Brain pericyte (primary cell): ENCODE data around the gene KIF26A.

Experiments
- DNase-seq: peaks from one replicate; pipeline ENCODE4 v3.0.0-alpha.2; 2012; ENCODE audit warnings: low read depth, low spot score

The KIF26A gene

DNA sequence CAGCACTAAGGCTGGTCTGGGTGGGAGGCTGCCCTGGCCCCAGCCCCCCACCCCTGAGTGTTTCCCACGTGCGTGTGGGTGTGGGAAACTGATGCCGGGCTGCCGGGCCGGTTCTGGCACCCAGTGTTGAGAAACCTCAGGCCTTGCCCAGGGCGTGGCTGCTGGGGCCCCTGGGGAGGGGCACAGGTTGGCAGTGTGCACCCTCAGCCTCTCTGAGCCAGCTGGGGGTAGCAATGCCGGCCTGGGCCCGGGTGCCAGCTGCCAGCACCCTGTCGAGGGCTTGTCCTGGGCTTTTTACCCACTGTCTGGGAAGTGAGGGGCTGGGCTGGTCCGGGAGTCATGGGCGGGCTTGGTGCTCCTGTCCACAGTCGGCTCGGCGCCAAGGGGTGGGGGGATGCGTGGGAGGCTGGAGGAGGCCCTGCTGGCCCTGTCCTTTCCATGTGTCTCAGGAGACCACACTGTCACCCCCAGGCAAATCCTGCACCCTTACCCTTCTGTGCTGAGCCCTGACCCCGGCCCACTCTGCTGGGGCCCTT lies 37.2 kb upstream of the KIF26A start:
- no peak for DNase-seq

DNA sequence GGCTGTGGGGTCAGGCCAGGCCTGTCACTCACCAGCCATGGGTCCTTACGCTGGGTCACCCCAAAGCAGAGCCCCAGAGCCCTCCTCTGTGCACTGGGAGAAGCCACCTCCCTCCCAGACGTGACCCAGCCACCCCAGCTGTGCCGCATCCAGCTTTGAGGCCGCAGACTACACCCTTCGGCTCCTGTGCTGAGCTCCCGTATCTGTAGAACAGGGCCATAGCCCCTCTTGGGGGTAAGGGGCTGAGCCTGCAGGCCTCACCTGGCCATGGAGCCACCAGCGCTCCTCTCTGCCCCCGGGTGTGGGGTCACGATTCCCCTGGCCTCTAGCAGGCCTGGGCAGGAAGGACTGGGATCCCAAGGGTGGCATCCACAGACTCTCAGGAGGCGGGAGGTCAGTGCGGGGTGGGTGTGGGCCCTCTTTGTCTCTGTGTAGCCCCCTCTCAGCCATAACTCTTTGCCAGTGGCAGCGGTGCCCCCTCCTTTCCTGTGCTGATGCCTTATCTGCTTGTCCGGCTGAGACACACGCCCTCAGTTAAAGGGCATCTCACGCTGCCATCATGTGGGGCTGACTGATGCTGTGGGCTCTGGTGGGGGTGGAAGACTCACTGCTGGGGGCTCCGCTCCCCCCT lies 36.6 kb upstream of the KIF26A start:
- DNase-seq: no peak

DNA sequence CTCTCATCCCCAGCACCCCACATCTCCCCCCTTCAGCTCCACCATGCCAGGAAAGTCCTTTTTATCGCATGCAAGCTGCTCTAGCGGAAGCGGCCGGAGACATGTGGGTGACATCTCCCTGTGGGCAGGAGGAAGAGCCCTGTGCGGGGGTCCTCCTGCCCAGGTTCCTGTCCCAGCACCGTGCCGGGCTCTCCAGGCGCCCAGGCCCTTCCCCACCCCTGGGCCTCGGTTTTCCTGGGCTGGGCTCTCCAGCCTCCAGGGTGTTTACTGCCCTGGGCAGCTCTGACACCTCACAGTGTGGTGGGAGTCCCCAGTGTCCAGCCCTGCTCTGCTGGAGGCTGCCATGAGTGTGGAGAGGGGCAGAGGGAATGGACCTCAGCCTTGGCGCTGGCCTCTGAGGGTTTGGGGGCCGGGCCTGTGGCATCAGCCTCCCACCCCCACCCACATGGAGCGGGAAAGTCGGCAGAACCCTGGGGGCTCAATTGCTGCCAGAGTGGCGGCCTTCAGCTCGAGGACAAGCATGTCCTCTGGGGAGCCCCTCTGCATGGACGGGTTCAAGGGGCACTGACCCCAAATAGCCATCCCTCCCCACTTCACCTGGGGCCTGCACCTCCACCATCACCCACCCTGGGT lies 36.0 kb upstream of the KIF26A start:
- DNase-seq: no peak

DNA sequence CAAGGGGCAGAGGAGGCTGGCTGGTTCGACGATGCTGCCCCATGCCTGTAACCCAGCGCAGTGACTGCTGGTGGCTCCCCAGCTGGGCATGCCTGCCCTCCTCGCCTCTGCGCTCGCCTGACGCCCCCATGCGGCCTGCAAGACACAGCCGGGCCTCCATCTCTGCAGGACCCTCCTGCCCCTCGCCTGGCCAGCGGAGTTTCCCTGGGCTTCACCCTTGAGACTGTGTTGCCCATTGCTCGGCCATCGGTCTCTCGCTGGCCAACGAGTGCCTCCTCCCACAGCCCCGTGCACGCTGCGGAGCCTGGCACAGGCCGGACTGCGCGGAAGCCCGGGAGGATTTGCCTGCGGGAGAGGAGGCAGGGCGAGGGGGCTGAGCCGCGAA lies 35.3 kb upstream of the KIF26A start:
- no peak for DNase-seq

DNA sequence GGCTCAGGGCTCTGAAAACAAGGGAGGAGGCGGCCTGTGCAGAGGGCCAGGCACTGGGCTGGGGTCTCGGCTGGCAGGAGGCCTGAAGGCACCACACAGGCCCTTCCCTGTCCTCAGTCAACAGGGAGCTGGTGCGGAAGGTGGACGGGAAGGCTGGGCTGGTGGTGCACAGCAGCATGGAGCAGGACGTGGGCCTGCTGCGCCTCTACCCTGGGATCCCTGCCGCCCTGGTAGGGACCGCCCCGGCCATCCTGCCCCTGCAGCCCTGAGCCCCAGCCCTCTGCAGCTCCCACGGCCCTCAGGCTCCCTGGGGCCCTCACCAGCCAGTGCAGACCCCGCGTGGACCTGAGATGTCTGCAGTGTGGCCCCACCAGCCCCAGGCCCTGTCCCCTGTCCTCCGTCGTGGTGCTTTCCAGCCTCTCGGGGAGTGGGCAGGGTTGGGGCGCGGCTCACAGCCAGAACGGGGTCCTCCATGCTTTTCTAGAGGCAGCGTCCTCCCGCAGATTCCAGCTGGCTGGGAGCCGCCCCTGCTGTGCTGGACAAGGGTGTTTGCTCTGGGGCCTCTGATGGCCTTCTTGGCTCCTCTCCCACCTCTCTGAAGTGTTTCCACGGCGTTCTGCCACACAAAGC lies 34.8 kb upstream of the KIF26A start:
- DNase-seq: no peak

DNA sequence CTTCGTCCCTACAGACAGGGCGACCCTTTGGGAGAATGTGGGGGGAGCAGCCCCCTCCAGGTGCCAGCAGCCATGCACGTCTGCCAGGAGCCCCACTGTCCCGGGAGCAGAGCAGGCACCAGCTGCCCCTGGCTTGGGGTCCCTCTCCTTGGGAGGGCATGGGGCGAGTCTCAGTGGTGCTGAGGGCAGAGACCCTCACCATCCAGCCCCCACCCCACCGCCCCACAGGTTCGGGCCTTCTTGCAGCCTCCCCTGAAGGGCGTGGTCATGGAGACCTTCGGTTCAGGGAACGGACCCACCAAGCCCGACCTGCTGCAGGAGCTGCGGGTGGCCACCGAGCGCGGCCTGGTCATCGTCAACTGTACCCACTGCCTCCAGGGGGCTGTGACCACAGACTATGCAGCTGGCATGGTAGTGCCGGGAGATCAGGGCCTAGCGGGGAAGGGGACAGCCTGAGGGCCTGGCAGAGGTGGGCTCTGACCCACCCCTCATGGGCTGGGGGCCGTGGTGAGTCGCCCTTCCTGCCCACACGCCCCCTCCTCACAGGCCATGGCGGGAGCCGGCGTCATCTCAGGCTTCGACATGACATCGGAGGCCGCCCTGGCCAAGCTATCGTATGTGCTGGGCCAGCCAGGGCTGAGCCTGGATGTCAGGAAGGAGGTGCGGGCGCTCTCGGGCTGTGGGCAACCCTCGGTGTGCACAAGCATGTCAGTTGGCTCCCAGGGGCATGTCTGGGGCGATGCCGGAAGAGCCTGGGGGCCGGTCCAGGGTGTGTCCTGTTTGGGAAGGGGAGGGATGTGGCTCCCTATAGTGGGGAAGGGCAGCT lies 34.1 kb upstream of the KIF26A start:
- DNase-seq: no peak

DNA sequence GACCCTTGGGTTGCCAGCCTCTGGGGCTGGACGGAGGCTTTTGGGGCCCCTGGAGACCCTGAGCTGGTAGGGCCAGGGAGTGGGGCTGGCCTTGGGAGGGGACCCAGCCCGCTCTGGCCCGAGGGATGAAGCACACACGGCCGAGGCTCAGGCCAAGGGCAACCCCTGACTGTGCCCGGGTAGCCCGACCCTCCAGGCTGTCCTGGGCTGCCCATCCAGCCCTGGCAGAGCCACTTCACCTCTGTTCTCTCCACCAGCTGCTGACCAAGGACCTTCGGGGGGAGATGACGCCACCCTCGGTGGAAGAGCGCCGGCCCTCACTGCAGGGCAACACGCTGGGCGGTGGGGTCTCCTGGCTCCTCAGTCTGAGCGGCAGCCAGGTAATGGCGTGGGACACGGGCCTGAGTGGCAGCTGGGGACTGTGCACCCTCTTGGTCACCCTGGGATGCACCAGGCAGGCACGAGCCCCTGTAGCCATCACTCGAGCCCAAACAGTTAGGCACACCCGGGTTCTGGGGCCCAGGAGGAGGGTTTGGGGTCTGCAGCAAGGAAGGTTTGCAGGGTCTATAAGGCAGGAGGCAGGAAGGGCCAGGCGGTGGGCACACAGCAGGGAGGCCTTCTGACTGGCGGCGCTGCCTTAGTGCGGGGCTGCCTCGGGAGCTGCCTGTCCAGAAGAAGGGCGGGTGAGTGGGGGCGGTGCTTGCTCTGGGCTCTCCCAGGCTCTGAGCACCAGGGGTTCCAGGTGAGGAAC lies 33.1 kb upstream of the KIF26A start:
- no peak for DNase-seq

DNA sequence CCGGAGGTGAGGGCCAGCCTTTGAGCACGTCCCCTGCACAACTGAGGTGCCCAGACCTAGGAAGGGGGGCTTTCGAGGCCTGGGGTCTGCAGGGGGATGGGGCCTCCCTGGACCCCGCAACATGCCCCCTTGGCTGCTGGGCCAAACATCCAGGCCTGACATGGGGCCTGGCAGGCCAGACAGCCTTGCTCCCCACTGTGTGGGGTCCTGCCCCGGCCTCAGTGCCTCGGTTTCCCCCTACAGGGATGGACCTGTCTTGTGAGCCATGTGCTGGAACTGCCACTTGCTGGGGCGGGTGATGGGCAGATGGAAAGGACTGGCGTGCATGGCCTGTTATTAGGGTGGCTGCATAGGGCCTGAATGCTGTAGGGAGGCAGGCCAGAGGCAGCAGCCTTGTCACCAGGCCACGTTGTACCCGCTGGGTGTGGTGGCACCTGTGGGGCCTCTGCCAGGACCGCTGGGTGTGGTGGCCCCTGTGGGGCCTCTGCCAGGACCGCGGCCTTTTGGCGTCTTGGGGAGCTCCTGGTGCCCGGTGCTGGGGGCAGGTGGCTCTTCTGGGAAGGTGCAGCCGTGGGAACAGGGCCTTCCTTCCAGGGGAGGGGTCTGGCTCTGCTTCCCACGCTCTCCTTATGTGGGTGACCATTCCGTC lies 32.4 kb upstream of the KIF26A start:
- DNase-seq: no peak

DNA sequence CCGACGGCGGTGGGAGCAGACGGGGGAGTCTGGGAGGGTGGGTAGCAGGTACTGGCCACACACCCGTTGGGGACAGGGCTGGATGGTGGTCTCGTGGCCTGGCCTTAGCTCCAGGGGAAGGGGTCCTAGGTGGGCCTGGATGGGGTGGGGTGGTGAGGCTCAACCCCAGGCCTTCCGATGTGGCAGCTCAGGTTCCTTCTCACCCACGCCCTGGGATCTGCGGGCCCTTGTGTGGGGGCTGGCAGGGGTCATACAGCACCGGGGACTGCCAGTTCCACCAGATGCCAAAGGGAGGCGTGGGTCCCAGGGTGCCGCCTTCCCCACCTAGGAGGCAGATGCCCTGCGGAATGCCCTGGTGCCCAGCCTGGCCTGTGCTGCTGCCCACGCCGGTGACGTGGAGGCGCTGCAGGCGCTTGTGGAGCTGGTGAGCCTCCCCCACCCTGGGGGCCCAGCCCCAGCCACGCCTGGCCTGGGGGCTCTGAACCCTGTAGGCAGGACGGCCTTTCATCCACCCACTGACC lies 31.9 kb upstream of the KIF26A start:
- DNase-seq: no peak

DNA sequence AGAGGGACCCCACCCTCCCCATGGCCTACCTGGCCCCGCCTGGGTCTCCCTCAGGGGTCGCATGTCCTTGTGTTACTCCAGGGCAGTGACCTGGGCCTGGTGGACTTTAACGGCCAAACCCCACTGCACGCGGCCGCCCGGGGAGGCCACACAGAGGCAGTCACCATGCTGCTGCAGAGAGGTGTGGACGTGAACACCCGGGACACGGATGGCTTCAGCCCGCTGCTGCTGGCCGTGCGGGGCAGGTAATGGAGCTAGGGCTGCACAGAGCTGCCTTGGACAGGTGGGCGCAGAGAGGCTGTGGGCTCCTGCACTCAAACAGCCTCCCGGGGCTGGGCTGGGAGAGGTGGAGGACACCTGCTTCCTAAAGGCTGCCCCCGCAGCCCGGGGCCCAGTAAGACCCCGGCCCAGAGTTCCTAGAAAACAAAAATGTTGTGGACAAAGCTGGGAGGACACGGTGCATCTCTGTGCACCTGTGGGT lies 31.2 kb upstream of the KIF26A start:
- DNase-seq: no peak

DNA sequence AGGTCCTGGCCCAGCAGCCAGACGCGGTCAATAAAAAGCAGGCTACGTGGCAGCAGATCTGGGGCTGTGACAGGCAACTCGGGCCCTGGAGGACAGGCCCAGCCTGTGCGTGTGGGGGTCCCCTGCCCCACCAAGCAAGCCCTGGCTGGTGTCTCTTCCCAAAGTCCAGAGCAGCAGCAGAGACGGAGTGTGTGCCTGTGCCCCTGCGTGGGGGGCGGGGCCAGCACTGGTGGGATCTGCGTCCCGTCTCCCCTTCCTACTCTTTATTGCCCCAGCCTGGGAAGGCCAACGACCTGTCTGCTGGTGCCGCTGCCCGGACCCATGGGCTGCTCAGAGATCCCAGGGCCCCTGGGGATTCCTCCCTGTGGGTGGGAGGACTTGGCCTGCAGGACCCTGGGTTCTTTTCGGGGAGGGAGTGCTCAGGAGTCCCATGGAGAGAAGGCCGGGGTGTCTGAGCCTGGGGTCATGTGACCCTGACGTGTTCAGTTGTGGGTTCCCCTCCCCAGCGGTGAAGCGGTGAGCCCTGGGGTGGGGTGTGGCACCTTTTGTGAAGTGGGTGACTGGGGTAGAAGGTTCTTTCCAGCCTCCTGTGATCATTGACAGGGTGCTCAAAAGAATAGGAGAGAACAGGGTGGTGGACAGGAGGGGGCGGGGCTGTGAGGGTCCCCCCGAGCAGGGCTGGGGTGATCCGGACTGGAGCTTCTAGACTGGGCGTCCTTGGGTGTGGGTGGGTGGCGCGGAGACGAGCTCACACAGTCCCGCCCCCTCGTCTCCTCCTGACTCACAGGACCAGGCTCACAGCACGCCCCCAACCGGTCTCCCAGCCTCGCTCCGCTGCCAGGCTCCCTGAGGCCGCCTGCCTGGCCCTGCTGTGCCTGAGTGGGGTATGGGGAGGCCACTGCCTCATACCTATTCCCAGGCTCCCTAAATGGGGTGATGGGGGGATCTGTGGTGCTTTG lies 30.5 kb upstream of the KIF26A start:
- no peak for DNase-seq

DNA sequence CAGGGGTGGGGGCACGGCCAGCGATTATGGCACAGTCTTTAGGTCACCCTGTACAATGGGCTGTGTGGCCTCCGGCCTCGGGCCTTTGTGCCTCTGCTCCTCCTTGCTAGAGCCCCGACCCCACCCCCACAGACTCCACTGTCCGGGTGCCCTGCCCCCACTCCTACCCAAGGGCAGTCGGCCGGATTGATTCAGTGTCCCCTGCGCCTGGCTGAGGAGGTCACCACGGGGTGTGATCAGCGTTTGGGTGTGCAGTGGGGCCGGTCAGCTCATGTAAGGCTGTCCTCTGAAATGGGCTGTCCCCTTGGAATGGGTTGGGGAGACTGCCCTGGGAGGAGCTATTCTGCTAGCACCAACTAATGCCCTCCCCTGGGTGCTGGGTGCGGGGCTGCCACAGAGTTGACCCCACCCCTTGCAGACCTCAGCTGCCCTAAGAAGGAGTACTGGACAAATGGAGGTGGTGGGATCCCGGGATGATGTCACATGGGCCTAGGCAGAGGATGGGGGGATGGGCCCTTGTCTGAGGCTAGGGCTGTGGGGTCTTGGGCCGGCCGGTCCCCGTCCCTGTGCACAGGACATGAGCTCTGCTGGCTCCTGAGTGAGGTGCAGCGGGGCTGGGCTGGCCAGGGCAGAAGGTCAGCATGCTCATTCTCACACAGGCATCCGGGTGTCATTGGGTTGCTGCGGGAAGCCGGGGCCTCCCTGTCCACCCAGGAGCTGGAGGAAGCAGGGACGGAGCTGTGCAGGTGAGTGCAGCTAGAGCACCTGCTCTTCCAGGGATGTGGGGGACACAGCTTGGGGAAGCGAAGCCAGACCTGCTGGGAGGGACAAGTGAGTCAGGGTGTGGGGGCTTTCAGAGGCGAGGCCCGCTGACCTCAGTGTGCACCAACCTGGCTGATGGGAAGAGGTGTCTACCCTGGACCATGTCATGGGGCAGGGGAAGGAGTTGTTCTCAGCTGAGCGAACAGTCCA lies 29.5 kb upstream of the KIF26A start:
- no peak for DNase-seq

DNA sequence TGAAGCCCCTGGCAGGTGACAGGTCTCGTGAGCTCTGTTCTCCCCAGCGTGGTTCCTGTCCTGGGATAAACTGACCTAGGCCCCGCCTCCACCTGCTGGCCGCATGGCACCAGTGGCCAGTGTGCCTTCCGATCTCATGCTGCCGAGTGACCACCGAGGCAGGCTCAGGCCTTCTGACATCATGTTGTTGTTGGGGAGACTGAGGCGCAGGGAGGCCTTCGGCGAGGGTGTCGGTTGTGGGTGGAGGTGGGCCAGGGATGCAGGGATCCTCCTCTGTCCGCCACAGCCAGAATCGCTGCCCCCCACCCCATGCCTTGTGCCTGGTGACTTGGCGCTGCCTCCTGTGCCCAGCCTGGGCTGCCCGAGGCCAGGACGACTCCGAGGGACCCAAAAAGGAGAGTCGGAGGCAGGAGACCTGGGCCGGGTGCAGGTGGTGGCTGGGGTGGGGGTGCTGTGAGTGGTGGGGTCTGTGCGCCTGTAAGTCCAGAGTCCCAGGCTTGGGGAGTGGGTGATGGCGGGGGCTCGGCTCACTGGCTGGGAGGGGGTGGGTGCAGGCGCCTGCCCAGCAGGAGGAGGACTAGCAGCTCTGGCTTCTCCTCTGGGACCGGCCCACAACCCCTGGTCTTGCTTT lies 28.5 kb upstream of the KIF26A start:
- no peak for DNase-seq

DNA sequence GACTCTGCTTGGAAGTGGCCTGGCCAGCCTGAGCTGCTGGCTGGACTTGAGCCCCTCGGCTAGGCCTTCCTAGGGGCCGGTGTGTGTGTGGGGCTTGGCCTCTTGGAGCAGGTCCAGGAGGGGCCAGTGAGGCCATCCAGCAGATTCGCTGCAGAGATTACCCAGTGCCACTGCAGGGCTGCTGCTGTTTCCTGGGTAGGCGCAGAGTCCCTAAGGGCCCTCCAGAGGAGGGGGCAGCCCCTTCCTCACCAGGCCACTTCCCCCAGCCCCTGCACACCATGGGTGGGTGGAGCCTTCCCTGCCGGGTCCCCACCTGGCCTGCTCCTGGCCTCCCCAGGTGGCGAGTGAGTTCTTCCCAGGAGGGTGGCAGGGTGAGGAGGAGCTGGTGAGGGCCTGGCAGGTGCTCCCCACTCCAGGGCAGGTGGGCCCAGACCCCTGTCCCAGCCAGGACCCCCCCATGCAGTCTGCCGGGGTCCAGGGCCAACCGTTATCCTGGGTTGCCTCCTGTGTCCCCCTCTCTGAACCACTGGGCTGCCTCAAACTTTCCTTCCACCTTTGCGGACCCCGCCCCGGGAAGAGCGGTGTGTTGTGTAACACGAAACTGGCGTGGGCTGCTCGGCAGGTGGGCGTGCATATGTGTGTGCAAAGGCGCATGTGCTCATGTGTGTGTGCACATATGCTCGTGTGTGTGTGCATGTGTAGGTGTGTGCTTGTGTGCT lies 27.7 kb upstream of the KIF26A start:
- no peak for DNase-seq

DNA sequence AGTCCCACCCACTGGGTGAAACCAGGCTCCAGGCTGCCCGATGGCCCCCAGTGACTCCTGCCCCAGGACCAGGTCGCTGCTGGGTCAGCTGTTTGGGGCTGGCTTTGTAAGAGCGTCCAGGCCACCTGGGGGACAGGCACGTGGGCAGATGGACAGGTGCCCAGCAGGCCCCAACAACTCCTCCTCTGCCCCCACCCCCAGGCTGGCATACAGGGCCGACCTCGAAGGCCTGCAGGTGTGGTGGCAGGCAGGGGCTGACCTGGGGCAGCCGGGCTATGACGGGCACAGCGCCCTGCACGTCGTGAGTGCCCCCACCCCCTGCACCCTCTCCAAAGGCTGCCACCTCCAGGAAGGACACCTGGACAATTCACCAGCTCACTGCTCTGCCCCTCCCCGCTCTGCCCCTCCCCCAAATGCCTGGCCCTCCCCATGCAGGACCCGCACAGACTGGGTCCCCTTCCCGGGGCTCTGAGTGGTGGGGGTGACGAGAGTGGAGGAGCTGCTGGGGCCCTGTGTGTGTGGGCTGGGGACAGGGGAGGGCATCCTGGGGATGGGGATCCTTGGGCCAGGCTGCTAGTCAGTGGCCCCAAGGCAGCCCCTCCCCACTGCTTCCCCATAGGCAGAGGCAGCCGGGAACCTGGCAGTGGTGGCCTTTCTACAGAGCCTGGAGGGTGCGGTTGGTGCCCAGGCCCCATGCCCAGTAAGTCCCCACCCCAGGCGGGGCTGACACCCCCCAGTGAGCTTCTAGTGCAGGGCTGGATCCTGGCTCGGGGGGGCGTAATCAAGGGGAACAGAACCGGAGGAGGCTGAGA lies 26.9 kb upstream of the KIF26A start:
- no peak for DNase-seq

DNA sequence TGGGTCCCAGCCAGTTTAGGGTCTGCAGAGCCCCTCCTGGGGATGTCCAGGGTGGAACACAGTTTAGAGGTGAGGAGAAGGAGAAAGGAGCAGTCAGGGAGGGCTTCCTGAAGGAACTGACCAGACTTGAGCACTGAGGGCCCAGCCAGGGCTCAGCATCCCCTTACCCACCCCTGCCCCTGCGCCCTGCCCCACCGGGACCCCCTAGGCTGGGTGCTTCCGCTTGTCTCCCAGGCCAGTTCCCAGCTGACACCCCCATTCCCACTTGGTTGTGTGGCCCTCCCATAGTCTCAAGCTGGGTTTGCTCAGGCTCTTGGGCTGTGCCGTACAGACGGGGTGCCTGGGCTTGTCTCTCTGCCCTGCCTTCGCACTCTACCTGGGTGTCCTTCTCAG lies 26.3 kb upstream of the KIF26A start:
- DNase-seq: no peak
